Erythroblast (primary cell): Measurements from ENCODE around the gene GPA33.
"Not testable (repeated sequence)": the region's sequence is repeated elsewhere in the genome, so short reads cannot be mapped to it uniquely, and the experiment has no call there.

Experiments
- DNase-seq, 2 experiments: peaks; one replicate each; lab custom pipeline; 2025; lab: John Stamatoyannopoulos, UW
- GATA1 ChIP-seq: IDR thresholded peaks from 2 replicates; pipeline ENCODE4 v1.6.1; 2011; ENCODE audit warnings: low read depth, mild to moderate bottlenecking, control low read depth, low read length, moderate library complexity
- POLR2A ChIP-seq: IDR thresholded peaks from 2 replicates; pipeline ENCODE4 v1.6.1; 2011; ENCODE audit warnings: mild to moderate bottlenecking, low read length

GPA33 gene

GRCh38 chr1:167064621-167065020 is 25.6 kb downstream of the GPA33 start:
- no peak for TF ChIP-seq GATA1
- no peak for TF ChIP-seq POLR2A
- DNase-seq: peak; percentile 42 to 47

- TF ChIP-seq GATA1 (no peak), POLR2A (no peak)
- no peak for DNase-seq
Observed at GRCh38 chr1:167061073-167061464, 29.1 kb downstream of the GPA33 start.

GRCh38 chr1:167060141-167061072 is 29.8 kb downstream of the GPA33 start:
- DNase-seq: no peak
- TF ChIP-seq POLR2A (no peak), GATA1 (no peak)

GRCh38 chr1:167059809-167060107 is 30.4 kb downstream of the GPA33 start:
- DNase-seq: no peak
- TF ChIP-seq POLR2A (no peak), GATA1 (no peak)

- no peak for TF ChIP-seq POLR2A
- no peak for TF ChIP-seq GATA1
- DNase-seq: peak; percentile 61 to 81
Observed at GRCh38 chr1:167059045-167059808, 30.9 kb downstream of the GPA33 start.

GRCh38 chr1:167057241-167057688 is 32.9 kb downstream of the GPA33 start:
- no peak for TF ChIP-seq POLR2A
- no peak for TF ChIP-seq GATA1
- peak; percentile 38 to 49 for DNase-seq

GRCh38 chr1:167056529-167057231 is 33.5 kb downstream of the GPA33 start:
- peak; percentile 32 to 43 for DNase-seq
- TF ChIP-seq GATA1 (no peak), POLR2A (no peak)

- no peak for DNase-seq
- no peak for TF ChIP-seq POLR2A
- TF ChIP-seq GATA1: no peak
Observed at GRCh38 chr1:167054946-167055630, 35.1 kb downstream of the GPA33 start.

- DNase-seq: no peak
Observed at GRCh38 chr1:167054531-167054930, 35.6 kb downstream of the GPA33 start.

GRCh38 chr1:167052389-167052788 is 37.8 kb downstream of the GPA33 start:
- TF ChIP-seq POLR2A: no peak
- no peak for TF ChIP-seq GATA1
- DNase-seq: no peak

More at GRCh38 chr1:167054531-167054930, 35.6 kb downstream of the GPA33 start:
- TF ChIP-seq POLR2A (no peak), GATA1 (no peak)

- no peak for DNase-seq
- no peak for TF ChIP-seq POLR2A
- TF ChIP-seq GATA1: no peak
Observed at GRCh38 chr1:167051907-167052306, 38.3 kb downstream of the GPA33 start.

GRCh38 chr1:167043752-167044488 is 46.3 kb downstream of the GPA33 start:
- no peak for TF ChIP-seq POLR2A
- TF ChIP-seq GATA1: no peak
- DNase-seq: peak; percentile 66 to 73

- no peak for DNase-seq
- TF ChIP-seq POLR2A (no peak), GATA1 (no peak)
Observed at GRCh38 chr1:167033646-167034045, 56.5 kb downstream of the GPA33 start.

- not testable (repeated sequence) for DNase-seq
Observed at GRCh38 chr1:167029553-167029952, 60.6 kb downstream of the GPA33 start.
